Urinary bladder (tissue), 4 donors: ENCODE results near the gene CDX2. TPM values are rescaled to one million over a fixed set of nuclear protein-coding genes. Genes with fewer than 3 reads are reported as not detected.
"Not testable (repeated sequence)": the region's sequence is repeated elsewhere in the genome, so short reads cannot be mapped to it uniquely, and the experiment has no call there.

Source experiments
- DNase-seq: peaks from one replicate; pipeline ENCODE4 v3.0.0-alpha.2; 2015; ENCODE audit errors: extremely low spot score
- H3K27ac ChIP-seq: one replicate; pipeline ENCODE4 v1.5.1; 2013; ENCODE audit warnings: low read depth, mild to moderate bottlenecking, moderate library complexity
- H3K36me3 ChIP-seq: one replicate; pipeline ENCODE4 v1.6.1; 2013; ENCODE audit warnings: mild to moderate bottlenecking, moderate library complexity; ENCODE audit not compliant: insufficient read depth
- H3K4me1 ChIP-seq: one replicate; pipeline ENCODE4 v1.6.1; 2013; ENCODE audit warnings: mild to moderate bottlenecking, moderate library complexity; ENCODE audit not compliant: insufficient read depth
- H3K4me3 ChIP-seq: one replicate; pipeline ENCODE4 v1.5.1; 2013; ENCODE audit warnings: low read depth, low read length
- WGBS: extraction: QIAGEN DNeasy Blood & Tissue Kit; methylation state at CpG from one replicate; pipeline ENCODE4 v1.1.7; 2013; 5-methylcytosine and 5-hydroxymethylcytosine counted together
- polyA plus RNA-seq: library from polyadenylated mRNA; stranded (reverse); fragments of 200-250 nt; gene quantifications from one replicate; pipeline ENCODE4 v1.2.3, GENCODE V29; 2013
- total RNA-seq: library from RNA; depleted of rRNA; stranded (reverse); fragments of >200 nt; gene quantifications from one replicate; pipeline ENCODE4 v1.2.3, GENCODE V29; 2014
- donor health status: healthy with polysubstance abuse.
- donor health status: healthy.

The CDX2 gene
- not detected for total RNA-seq
- polyA plus RNA-seq = not detected

DNA sequence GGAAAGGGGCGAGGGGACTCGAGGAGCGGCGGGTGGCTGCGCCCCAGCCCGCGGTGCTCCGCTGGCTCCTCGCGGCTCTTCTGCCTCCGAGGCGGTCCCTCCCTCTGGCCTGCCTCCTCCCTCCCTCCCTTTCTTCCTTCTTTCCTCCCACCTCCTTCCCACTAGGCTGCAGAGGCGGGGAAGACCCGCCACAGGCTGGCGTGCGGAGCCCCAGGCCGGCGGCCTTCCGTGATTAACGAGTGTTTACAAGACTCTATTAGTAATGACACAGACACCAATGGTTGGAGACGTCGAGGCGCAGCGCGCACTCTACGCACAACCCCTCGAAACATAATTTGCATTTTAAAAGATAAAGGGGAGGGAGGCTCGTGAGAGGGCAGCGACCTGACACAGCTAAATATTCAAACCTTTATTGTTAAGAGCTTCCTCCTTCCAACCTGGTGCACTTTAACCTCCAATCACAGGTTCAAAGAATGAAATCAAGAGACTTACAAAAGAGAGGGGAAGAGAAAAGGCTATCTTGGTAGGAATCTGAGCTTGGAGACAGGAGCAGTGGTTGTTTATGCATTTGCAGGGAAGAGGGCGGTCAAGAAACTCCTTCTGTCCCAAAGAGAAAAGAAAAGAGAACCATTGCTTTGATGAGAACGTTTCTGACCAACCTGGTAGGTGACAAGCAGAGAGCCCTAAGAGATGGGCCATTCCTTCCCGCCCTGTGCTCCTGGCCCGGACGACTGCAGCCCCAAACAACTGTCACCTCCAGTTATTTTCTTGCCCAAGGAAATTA is at the start of gene CDX2:
Gene CDX2 (minus strand): TSS at position 234 of the 784 bp plus-strand sequence. CDS start 309 bp downstream, outside the sequence.
- WGBS = 3% methylated on average over 34 of the region's 34 CpGs
- peak within 1 kb of the TSS; percentile 4 for H3K4me3 ChIP-seq
- no peaks in the 10 kb centered on the region for H3K36me3 ChIP-seq
- DNase-seq = no peak
- peaks cover 3% of the 10 kb centered on the region for H3K4me1 ChIP-seq
- no peak within 1 kb of the TSS for H3K27ac ChIP-seq

GRCh38 chr13:28014301-28014700 is 45.2 kb upstream of the CDX2 start:
- Histone ChIP-seq H3K4me3 (no peak overlapping the region), H3K27ac (no peak overlapping the region), H3K36me3 (no peaks in the 10 kb centered on the region), H3K4me1 (no peaks in the 10 kb centered on the region)
- 49% methylated on average over 3 of the region's 3 CpGs for WGBS
- DNase-seq = no peak

DNA sequence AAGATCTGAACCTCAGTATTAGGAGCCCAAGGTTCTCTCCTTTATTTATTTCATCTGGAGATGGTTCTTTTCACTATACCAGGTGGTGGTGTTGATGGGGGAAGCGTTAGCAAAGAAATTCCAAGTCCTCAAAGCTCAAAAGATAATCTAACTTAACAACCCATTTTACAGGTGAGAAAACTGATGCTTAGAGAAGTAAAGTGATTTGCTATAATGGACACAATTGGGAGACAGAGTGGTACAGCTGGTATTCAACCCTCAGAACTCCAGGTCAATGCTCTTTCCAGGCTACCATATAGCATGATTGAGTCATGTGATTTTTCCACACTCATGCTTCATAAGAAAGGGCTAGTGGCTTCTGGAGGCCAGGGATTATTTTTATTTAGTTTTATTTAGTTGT is 44.4 kb upstream of the CDX2 start:
- 84% methylated on average over 1 of the region's 1 CpG for WGBS
- Histone ChIP-seq H3K36me3 (no peaks in the 10 kb centered on the region), H3K4me1 (no peaks in the 10 kb centered on the region), H3K4me3 (no peak overlapping the region), H3K27ac (no peak overlapping the region)
- no peak for DNase-seq

DNA sequence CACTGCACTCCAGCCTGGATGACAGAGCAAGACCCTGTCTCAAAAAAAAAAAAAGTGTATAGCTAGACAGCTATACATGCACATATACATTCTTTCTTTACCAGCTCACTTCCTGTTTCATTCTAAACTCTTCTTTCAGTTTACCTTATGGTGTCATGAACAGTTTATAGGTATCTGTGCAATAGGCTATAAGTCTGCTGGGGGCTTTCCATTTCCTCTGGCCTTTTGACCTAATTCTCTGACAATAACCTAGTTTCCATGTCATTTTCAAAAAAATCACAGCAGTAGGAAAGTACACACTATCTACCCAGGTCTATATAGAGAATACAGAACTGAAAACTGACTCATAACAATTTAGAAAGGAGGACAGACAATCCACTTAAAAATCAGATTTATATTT is 43.8 kb upstream of the CDX2 start:
- no peak overlapping the region for H3K4me3 ChIP-seq
- no peaks in the 10 kb centered on the region for H3K4me1 ChIP-seq
- DNase-seq = no peak
- H3K27ac ChIP-seq = no peak overlapping the region
- no peaks in the 10 kb centered on the region for H3K36me3 ChIP-seq

GRCh38 chr13:28012383-28012782 is 43.3 kb upstream of the CDX2 start:
- no peaks in the 10 kb centered on the region for H3K36me3 ChIP-seq
- H3K27ac ChIP-seq = no peak overlapping the region
- WGBS = 85% methylated on average over 4 of the region's 4 CpGs
- DNase-seq = no peak
- H3K4me1 ChIP-seq = no peaks in the 10 kb centered on the region
- no peak overlapping the region for H3K4me3 ChIP-seq

DNA sequence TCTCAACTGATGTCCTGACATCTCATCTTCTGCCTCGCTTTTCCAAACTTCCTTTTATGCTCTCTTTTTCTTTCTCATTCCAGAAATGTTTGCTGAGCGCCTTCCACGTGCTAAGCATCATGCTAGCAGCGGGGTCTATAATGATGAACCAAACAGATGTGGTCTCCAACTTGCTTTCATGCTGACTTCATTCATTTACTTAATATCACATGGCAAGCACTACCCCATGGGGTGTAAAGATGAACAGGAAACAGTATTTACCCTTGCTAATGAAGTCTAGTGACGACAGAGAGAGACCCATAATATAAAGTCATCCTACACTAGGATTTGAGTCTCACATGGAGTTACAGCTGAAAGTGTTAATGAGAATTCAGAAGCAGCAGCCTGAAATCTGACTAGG is 40.9 kb upstream of the CDX2 start:
- Histone ChIP-seq H3K4me1 (no peaks in the 10 kb centered on the region), H3K36me3 (no peaks in the 10 kb centered on the region), H3K4me3 (no peak overlapping the region), H3K27ac (no peak overlapping the region)
- WGBS = 77% methylated on average over 5 of the region's 5 CpGs
- DNase-seq = no peak

DNA sequence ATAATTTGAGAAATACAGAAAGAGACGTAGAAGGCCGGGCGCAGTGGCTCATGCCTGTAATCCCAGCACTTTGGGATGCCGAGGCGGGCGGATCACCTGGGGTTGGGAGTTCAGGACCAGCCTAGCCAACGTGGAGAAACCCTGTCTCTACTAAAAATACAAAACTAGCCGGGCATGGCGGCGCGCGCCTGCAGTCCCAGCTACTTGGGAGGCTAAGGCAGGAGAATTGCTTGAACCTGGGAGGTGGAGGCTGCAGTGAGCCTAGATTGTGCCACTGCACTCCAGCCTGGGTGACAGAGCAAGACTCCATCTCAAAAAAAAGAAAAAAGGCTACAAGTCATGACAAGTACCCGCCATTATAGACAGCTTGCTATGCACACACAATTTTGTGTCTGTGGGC is 35.9 kb upstream of the CDX2 start:
- not testable (repeated sequence) for H3K4me1 ChIP-seq, H3K4me3 ChIP-seq, H3K36me3 ChIP-seq, DNase-seq, H3K27ac ChIP-seq
- 94% methylated on average over 13 of the region's 13 CpGs for WGBS

DNA sequence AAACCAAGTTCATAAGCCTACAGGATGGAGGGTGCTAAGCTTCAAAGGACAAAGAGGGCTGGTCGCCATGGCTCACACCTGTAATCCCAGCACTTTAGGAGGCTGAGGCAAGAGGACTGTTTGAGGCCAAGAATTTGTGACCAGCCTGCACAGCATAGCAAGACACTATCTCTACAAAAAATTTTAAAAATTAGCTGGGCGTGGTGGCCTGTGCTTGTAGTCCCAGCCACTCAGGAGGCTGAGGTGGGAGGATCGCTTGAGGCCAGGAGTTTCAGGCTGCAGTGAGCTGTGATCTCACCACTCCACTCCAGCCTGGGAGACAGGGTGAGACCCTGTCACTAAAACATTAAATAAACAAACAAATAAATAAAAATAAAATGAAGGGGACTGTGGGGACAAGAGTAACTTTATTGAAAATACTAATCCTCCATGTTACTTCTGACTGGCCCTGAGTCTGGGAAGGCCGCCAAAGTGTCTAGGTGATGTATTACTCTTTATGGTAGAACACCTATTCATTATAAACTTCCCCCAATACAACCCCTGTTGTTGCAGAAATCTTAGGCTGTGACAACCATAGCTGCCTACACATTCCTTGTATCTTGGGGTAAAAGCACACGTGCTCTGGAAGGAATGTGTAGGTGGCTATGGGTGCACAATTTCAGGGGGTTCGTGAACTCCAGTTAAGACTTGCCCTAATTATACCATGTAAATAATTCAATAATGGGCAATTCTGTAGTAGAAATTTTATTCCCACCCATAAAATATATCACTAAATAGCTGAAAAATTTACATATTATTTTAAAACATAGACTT is 34.0 kb upstream of the CDX2 start:
- 80% methylated on average over 6 of the region's 6 CpGs for WGBS
- Histone ChIP-seq H3K36me3 (no peaks in the 10 kb centered on the region), H3K4me1 (no peaks in the 10 kb centered on the region), H3K4me3 (no peak overlapping the region), H3K27ac (no peak overlapping the region)
- no peak for DNase-seq

- Histone ChIP-seq H3K4me1 (no peaks in the 10 kb centered on the region), H3K27ac (no peak overlapping the region), H3K36me3 (no peaks in the 10 kb centered on the region), H3K4me3 (no peak overlapping the region)
- WGBS = 80% methylated on average over 20 of the region's 20 CpGs
- DNase-seq = no peak
Observed at GRCh38 chr13:28001837-28002473, 32.8 kb upstream of the CDX2 start.

DNA sequence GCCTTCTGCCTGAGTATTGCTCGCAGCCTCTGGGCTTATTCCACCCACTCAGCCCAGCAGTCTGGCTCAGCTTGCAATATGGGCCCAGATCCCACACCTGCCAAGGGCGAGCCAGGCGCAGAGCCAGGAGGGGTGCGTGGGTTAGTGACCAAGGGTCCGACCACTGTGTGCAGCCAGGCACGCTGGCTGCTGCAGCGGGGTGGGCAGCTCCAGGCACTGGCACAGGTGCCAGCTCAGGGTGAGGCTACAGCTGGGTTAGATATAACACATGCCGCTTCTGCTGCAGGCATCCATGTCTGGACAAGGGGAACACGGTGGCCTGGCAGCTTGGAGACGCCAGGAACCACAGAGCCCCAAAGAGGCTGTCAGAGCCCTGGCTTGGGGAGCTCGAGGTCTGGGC is 31.9 kb upstream of the CDX2 start:
- WGBS = 78% methylated on average over 11 of the region's 11 CpGs
- no peaks in the 10 kb centered on the region for H3K4me1 ChIP-seq
- no peaks in the 10 kb centered on the region for H3K36me3 ChIP-seq
- no peak overlapping the region for H3K4me3 ChIP-seq
- H3K27ac ChIP-seq = no peak overlapping the region
- no peak for DNase-seq

GRCh38 chr13:28000567-28000966 is 31.5 kb upstream of the CDX2 start:
- Histone ChIP-seq H3K36me3 (no peaks in the 10 kb centered on the region), H3K27ac (no peak overlapping the region), H3K4me1 (no peaks in the 10 kb centered on the region), H3K4me3 (no peak overlapping the region)
- DNase-seq = no peak
- WGBS = 34% methylated on average over 5 of the region's 5 CpGs

DNA sequence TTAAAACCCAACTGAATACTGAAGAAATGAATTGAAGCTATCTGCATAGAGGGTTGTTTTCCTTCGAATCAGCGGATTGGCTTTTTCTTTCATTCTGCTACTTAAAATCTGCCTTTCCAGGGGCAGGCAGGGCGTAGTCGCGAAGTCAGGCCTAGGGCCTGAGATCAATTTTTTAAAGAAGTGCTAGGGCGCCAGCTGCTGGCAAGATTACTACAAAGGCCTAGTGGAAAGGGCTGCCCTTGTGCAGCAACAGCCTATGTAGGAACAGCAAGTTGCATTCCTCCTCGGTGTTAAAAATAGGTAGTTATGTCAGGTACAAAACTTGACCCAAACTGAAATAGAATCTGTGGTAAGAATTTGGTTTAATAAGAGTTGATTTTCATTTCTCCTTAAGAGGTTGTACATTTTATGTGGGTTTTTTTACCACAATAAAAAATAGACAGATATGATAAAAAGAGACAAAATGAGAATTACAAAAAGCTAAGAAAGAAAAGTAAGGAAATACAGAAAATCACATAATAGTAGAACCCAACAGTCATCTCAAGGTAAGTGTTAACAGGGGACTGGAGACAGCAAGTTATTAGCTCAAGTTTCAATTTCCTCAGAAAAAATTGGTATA is 28.9 kb upstream of the CDX2 start:
- Histone ChIP-seq H3K36me3 (no peaks in the 10 kb centered on the region), H3K4me1 (no peaks in the 10 kb centered on the region), H3K4me3 (no peak overlapping the region), H3K27ac (no peak overlapping the region)
- 56% methylated on average over 7 of the region's 7 CpGs for WGBS
- DNase-seq = no peak

- DNase-seq = no peak
- H3K4me3 ChIP-seq = no peak overlapping the region
- H3K27ac ChIP-seq = no peak overlapping the region
- 64% methylated on average over 6 of the region's 6 CpGs for WGBS
- no peaks in the 10 kb centered on the region for H3K36me3 ChIP-seq
- no peaks in the 10 kb centered on the region for H3K4me1 ChIP-seq
Observed at GRCh38 chr13:27991881-27992280, 22.8 kb upstream of the CDX2 start.
